ENCODE results near the gene HBEGF. TPM values are rescaled to one million over a fixed set of nuclear protein-coding genes. Genes with fewer than 3 reads are reported as not detected.

Gene HBEGF
- total RNA-seq, 2 donors from 2014 or later, result 3.1 to 7.3 TPM

GRCh38 chr5:140284013-140284412, 62.4 kb downstream of the HBEGF start:
- intact Hi-C loops (cut with DNase I), result no loop called here
- H3K27me3 ChIP-seq, result no peaks in the 10 kb centered on the region
- DNase-seq (no peak), ATAC-seq (no peak)
- 90 to 93% methylated on average over 3 of the region's 3 CpGs for WGBS, 2 donors
- H3K9me3 ChIP-seq, result no peaks in the 10 kb centered on the region
- no peaks in the 10 kb centered on the region for H3K36me3 ChIP-seq (replicated peaks in 1 of 2; ENCODE audit: insufficient read depth in 1 of 2, low read depth in 2 of 2)
- no peak overlapping the region for H3K27ac ChIP-seq
- TF ChIP-seq POLR2A (IDR thresholded peaks at IDR 0.05) (no peak), CTCF (IDR thresholded peaks at IDR 0.05) (no peak)
- H3K4me3 ChIP-seq, result no peak overlapping the region
- H3K4me1 ChIP-seq, result peaks cover 9% of the 10 kb centered on the region

Other genes starting within 250 kb of the HBEGF start
- 10 to 100 TPM; 29.1 to 34.6 TPM for gene PURA, start 232.5 kb downstream of the HBEGF start, total RNA-seq
- gene IGIP, start 220.7 kb downstream of the HBEGF start, total RNA-seq, result 10 to 100 TPM in 1 of 2 donors, 1 to 10 TPM in 1; 6.3 to 16.6 TPM
- 10 to 100 TPM; 56.8 to 97.2 TPM for gene CYSTM1, start 171.4 kb downstream of the HBEGF start, total RNA-seq
- gene PFDN1, start 43.5 kb downstream of the HBEGF start, total RNA-seq, result 10 to 100 TPM; 37.6 to 54.1 TPM
- not detected for gene SLC4A9, start 13.6 kb upstream of the HBEGF start, total RNA-seq
- 100 to 1,000 TPM; 114 to 131 TPM for gene ANKHD1, start 55.2 kb upstream of the HBEGF start, total RNA-seq
- 1 to 10 TPM in 1 of 2 donors, not detected in 1; 7.3 TPM for gene EIF4EBP3, start 201.1 kb upstream of the HBEGF start, total RNA-seq
- 10 to 100 TPM; 10.9 to 12.5 TPM for gene SRA1, start 210.9 kb upstream of the HBEGF start, total RNA-seq
- gene APBB3, start 218.0 kb upstream of the HBEGF start, total RNA-seq, result 10 to 100 TPM; 27.0 to 28.3 TPM
- gene SLC35A4, start 218.2 kb upstream of the HBEGF start, total RNA-seq, result 10 to 100 TPM; 18.5 to 39.4 TPM